ENCODE data around the gene BNIP5.

BNIP5 gene, protein sequence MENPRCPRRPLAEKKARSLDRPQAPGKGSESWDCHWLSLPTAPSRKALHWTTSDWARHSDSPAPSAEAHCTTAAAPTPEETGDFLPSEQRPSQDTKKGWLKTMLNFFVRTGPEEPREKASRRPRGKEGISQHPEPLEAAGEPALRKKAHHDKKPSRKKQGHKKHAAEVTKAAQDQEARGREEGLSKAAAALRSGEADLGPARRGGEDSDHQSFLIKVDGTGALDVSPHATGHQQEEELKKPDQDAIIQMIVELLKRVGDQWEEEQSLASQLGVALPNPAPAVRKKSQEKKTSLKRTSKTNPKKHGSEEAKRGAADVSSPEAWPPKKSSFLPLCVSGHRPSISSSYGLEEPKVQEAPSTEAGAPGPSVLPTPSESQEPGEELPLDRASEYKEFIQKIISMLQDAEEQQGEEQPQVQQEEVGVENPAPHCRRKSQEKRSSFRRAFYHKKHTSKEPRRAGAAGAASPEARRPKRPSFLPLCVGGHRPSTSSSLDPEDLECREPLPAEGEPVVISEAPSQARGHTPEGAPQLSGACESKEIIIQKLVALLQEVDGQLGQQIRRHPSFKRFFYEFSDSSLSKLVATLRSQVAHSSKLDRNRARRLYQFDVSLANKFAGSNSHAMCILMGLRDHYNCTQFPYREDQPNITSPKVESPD

DNA sequence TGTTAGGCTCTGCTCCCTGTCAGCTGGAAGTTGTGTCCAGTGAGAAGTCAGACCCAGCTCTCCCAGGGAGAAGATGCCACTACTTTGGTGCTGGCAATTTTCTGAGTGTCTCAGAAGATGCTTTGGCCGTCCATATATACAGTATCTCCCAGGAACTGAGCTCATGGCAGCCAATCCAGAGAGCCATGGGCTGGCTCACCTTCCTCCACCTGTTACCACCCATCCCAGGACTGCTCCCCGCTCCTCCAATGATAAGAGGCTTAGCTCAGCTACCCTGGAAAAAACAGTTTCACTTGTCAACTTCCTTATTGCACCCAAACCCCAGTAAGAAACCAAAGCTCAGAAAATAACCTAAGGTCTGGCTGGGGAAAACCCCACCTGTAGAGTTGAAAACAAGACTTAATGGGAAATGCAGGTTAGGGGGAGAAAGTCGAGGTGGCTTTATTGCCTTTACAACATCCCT, at the start of gene BNIP5:
BNIP5 (minus strand) TSS at position 110 of the 463 bp plus-strand sequence. CDS start 6,198 bp downstream, outside the sequence.
- no peak for DNase-seq

DNA sequence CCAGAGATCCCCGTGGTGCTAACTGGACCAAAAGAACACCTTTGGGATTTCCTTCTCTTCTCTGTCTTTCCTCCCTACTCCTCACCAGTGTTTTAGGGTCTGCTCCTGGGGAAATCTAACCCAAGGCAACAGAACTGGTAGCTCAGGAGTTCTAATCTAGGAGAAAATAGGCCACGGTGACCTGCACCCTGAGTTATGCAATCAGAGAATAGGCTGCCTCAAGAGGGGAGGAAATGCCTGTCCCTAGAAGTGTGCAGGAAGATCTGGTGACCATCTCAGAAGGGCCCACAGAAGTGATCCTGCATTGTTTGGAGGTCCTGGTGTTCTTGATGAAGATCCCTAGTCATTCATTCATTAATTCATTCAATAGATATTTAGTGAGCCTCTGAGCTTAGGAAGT, 47.4 kb upstream of the BNIP5 start:
- DNase-seq: no peak

DNA sequence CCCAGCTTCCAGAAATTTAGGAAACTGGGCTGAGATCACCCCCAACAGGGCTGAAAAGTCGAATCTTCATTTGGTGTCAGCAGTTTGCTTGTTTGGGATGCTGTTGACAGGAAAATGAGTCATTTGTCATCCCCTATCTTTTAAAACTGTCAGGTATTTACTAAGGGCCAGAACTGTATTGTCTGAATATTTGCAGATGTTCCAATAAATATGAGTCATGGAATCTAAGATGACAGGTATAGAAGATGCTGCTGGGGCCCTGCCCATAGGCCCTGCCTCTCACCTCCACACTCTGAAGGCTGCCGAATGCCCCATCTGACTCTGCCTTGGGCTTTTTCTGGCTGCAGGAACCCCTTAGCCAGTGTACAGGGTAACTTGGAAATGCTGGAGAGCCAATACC, 46.9 kb upstream of the BNIP5 start:
- no peak for DNase-seq

DNA sequence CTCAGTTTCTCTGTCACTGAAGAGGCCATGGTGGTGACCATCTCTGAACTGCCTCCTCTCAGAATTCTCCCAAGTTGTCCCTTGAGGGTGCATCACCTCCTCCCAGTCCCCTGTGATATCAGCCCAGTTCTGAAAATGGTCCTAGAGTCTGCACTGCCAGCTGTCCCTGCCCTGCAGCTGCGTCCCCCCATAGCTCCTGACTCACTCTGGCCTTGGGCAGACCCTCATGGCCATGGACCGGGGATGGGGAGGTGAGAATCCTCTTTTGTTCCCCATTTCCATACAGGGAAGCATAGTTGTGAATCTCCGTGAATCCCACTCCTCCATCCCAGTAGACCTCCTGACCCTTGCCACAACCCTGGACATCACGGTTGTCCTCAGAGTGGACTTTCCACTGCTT, 46.3 kb upstream of the BNIP5 start:
- DNase-seq: no peak

DNA sequence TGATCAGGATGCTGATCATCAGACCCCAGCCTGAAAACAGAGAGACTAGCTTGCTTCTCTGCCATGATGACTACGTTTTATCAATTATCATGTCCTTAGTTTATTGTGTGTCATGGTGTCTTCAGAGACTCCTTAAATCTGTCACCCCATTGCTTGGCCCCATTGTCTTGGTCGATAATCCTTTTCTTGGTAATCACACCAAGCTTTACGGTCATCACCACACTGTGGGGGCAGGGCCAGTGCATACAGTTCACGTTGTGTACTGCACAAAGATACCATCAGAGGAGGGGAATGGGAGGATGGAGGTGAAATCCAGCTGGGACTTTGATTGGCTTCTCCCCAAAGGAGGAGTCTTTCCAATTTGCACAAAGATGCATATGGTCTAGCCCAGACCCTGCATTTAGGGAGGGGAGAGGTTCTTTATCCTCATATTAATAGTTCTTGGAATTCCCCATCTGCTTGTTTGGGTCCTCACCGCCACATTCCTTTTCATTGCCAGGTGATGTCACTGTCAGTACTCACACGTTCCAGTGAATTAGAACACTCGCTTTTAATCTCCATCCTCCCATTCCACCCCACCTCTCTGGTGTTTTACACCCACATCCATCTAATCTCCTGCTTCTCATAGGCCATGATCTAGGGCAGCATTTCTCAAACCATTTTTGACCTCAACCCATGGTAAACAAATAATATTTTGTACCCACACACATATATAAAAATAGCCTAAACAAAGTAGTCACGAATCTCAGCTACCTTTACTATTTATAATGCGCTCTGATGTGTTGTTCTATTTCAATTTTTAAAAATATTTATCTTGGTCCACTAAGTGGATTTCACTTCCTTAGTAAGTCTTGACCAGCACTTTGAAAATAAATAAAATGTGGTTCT, 45.1 kb upstream of the BNIP5 start:
- no peak for DNase-seq

DNA sequence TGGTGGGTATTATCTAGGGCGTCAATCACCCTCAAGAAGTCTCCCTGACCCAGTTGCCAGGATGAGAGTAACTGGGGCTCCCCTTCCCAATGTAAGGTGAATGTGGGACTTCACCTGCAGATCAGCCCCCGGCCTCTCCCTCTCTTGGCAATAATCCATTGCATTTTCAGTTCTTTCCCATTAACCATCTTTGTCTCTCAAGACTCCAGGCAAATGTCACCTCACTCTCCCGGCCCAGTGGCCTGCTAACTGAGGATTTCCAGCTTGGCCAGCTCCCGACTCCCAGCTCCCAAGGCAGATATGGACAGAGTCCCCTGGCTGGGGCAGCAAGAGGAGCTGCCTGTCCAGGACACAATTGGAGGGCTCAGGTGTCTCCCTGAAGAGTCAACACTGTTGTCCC, 43.5 kb upstream of the BNIP5 start:
- no peak for DNase-seq

DNA sequence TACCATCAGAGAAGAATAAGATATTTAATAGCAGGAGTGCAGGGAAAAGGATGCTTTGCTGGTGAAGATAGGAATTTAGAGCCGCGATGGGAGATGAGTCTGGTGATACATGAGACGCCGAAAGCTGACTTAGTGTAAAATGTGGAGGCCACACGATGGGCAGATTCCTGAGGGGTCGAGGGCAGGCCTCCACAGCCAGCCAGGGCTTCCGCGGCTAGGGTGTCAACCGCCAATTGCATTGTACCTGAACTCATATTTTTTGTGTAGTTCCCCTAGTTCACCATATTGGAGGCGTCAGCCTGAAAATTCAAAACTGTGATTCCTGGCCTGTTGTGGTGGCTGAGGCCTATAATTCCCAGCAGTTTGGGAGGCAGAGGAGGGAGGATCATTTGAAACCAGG, 42.2 kb upstream of the BNIP5 start:
- no peak for DNase-seq

DNA sequence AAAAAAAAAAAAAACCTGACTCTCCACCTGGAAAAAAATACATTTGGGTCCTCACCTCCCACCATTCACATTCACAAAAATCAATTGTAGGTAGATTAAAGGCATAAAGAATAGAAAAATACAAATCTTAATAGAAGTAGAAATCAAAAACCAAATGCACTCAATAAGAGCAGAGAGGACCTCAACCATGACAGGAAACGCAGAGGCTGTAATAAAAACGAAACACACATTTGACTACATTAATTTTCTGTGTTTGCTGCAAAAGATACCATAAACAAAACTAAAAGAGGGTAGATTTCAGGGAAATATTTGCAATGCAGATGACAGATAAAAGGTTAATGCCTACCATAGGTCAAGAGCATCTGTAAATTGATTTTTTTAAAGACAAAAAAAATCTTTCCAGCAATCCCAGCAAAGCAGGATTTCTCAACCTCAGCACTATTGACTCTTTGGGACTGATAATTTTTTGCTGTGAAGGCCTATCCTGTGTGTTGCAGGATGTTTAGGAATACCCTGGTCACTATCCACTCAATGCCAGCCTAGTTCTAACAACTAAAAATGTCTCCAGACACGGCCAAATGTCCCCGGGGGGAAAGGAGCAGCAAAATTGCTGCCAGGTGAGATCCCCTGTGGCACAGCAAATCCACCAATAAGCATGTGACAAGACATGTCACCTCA, 41.7 kb upstream of the BNIP5 start:
- DNase-seq: no peak

DNA sequence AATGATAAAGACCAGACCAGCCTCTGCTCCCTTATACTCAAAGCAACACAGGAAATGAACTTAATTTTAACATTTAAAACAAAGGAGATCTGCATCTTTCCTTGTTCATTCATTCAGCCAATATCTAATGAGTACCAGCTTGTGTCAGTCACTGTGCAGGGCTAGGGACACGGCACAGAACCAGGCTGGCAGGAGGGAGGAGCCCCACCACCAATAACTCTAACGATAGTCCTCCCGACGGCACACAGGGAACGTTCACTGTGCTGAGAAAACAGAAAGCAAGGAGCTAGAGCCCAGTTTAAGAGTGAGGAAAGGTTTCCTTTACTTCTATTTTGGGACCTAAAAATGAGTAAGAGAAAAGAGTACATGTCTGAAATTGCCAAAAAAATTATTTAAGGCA, 40.9 kb upstream of the BNIP5 start:
- DNase-seq: no peak

DNA sequence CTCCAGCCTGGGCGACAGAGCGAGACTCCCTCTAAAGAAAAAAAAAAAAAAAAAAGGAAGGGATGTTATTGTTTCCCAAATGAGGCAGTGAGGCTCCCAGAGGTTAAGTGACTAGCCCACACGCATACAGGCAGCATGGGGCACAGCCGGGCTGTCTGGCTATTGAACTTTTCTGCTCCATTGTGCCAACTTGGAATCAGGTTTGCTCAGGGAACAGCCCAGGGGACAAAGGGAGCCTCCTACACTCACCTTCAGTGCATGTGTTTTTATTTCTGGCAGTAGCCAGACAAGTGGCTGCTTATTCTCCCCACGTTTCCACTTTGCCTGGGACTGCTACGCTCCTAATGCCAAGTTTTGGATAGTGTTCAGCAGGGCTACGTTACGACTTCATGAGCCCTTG, 40.1 kb upstream of the BNIP5 start:
- DNase-seq: no peak

DNA sequence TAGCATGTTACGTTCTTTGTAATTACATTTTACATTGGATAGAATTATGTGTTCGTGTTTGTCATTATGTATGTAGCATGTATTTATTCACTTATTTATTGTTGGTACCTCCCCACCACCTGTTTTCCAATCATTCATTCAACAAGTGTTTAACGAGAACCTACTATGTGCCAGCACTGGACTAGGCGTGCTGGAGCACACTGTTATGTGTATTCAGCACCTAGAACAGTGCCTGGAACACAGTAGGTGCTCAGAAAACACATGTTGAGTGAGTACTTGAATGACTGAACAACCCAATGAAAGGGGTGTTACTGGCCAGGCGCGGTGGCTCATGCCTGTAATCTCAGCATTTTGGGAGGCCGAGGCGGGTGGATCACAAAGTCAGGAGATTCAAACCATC, 39.5 kb upstream of the BNIP5 start:
- DNase-seq: no peak

DNA sequence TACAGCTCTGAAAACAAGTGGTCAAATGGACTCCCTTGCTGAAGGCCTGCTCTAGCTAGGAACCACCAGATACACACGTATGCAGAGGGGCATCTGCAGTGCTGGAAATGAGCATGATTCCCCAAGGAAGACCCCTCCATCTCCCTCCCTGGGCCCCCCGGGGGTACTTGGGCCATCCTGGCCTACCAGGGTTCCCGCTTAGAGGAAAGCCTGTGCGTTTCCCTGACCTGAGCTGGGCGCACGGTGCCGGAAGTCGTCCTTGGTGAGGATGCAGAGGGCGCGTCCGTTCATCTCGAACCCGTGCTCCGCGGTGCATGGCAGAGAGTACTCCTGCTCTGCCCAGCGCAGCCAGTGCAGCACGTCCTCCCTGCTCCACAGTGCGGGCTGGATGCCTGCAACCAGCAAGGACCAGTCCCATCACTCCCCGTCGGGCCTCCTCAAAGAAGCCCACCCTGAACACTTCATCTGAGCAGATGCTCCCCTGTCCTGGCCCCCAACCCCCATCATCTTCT, 39.0 kb upstream of the BNIP5 start:
- DNase-seq: no peak

DNA sequence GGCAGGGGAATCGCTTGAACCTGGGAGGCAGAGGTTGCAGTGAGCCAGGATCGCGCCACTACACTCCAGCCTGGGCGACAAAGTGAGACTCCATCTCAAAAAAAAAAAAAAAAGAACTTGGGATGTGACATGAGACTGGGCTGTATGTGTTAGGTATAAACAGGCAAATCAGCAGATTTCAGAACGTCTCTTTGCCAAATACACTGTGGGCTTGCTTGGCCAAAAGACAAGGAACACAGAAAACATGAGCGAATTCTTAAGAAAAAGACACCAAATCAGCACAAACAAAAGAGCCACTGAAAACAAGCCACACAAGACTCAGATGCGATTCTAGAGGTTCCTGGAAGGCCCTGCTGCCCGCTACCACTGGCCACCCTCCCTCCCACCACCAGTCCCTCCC, 38.3 kb upstream of the BNIP5 start:
- no peak for DNase-seq

DNA sequence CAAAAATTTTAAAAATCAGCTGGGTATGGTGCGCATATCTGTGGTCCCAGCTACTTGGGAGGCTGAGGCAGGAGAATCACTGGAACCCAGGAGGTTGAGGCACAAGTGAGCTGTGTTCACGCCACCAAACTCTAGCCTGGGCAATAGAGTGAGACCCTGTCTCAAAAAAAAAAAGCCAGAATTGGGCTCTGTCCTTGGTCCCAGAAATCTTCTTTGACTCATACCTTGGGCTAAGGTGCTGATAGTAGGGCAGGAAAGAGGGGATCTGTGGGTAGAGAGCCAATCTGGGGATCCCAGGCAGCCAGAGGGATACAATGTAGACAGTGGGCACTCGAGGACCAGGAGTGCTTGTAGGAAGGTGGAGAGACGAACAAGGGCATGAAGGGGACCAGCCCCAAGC, 37.5 kb upstream of the BNIP5 start:
- DNase-seq: no peak

DNA sequence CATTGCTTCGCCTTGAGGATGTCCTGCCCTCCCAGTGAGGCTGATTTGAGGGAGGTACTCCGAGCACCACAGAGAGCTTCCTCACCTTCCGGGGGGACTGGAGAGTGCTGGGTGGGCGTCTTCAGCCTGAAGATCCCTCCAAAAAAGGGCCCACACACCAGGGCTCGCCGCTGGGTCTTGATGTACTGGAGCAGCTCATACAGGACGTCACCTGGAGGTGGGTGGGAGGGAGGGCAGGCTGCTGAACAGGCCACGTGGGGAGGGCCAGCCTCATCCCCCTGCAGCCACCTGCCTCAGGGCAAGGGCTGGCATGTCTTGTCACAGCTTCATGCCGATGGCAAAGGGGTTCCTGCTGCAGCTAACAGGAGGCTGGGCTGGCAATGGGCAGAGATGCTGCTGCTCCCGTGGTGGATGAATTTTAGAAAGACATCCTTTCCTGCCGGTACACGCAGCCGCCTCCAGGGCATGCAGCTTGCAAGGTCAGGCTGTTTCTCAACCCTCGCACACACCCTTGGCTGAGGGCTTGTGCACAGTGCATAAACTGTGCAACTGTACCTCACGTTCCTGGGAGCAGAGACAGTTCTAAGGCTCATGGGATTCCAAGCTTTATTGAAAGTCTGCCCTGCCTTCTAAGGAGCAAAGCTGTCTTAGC, 36.8 kb upstream of the BNIP5 start:
- DNase-seq: no peak

DNA sequence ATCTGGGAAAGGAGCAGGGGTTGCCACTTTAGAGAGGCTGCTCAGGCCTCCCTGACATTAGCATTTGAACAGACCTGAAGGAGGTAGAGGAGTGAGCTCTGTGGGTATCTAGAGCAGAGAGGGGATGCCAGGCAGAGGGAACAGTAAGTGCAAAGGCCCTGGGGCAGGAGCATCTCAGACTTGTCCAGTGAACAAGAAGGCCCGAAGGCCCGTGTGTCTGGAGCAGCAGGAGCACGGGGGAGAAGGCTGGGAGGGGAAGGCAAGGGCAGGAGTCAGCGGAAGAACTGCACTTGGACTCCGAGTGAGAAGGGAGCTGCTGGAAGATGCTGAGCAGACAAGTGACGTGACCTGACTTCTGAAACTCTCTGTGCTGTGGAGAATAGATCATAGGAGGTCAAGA, 35.4 kb upstream of the BNIP5 start:
- no peak for DNase-seq

DNA sequence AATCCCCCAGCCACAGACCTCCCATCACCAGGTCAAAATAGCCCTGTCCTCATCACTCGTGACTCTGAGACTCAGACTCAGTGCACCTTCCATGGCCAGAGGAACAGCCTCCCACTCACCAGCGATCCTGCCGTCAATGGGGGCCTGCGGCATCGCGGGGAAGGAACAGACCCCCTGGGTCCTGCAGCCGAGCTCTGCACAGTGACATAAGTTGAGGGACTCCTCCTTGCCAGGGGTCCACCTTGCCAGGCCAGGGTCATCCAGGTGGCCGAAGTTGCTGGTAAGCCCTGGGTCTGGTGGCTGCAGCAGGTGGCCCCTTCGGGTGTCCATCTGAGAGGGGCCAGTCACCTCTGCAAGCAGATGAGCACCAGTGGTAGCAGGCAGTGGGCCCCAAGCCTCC, 34.5 kb upstream of the BNIP5 start:
- no peak for DNase-seq

DNA sequence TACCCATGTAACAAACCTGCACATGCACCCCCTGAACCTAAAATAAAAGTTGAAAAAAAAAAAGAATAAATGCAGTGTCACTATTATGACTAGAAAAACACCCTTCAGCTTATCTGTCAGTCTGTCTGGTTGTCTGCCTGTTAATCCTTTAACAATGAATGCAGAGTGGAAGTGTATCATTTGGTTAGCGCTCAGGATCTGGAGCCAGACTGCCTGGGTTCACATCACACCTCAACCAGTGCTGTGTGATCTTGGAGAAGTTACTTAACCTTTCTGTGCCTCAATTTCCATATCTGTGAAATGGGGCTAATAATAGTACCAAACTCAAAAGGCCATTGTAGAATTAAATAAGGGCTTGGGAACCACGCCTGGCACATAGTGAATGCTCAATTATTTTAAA, 34.0 kb upstream of the BNIP5 start:
- no peak for DNase-seq

DNA sequence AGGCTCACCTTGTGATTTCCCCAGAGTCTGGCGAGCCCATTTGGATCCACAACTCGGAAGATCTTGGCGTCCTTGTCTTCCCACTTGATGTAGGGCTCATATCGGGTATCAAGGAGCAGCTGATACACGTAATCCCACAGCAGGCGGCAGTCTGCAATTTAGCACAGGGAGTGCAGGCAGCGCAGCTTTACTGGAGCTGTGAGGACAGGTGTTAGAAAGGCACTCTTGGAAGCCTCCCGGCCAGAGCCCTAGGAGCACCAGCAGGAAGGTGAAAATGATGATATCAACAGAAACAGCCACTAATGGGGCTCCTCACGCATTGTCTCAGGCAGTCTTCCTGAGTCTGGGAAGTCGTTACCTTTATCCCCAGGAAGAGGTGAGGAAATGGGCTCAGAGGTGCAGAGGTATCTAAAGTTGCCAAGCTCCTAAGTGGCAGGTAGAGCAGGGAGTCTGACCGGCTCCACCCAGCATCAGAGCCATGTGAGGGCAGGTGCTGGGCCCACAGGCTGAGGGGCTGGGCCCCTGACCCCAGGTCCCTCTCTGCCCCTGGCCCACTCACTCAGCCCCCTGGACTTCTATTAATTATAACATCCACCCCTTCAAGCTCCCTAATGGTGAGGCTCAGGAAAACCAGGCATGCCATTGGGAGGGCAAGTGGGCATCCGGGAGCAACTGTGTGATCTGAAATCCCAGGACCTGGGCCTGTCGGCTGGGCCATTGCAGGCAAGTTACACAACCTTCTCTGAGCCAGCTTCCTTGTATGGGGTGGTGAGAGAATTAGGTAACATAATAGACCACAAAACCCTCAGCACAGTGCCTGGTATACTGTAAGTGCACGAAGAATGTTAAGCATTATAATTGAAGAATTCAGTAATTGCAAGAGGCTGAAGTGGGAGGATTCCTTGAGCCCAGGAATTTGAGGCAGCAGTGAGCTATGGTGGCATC, 32.5 kb upstream of the BNIP5 start:
- DNase-seq: no peak

DNA sequence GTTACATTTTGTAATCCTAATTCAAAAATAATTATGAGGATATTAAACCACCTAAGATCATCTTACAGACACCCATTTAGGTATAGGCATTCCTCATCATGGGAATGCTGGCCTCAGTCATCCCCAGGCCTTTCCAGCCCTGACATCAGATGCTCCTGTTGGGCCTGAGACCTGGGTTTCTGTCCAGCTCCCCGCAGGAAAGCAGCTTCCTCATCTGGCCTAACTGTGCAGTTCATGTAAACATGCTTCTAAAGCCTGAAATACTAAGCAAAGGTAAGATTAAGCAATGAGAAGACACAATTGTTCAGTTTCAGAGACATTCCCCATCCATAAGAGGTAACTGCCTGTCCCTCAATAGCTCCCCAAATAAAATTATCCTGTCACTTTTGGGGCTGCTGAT, 31.7 kb upstream of the BNIP5 start:
- no peak for DNase-seq

DNA sequence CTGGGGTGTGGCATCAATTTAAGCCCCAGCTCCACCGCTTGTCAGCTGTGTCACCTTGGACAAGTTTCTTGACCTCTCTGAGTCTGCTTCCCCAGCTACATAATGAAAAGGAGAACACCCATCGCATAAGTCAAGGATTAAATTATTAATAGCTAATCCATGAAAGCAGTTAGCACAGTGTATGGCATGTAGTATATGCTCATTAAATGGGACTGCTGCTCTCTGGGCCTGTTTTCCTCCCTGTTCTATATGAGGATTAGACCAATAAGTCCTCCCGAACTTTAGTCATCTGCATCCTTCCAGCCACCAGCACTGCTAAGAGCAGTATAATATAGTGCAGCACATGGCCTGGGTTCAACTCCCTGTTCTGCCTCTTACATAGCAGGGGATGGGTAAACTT, 31.1 kb upstream of the BNIP5 start:
- DNase-seq: no peak

Measured in activated effector memory CD4-positive, alpha-beta T cell treated with Interleukin-2 at 50 U/mL for 16 hours (primary cell).